Activated T-cell treated with anti-CD3 and anti-CD28 coated beads for 24 hours (primary cell): ENCODE data around the gene BASP1.
"Not testable (repeated sequence)": the region's sequence is repeated elsewhere in the genome, so short reads cannot be mapped to it uniquely, and the experiment has no call there.

Experiments
- DNase-seq: peaks from one replicate; pipeline ENCODE4 v3.0.0-alpha.2; 2020; ENCODE audit warnings: low read depth

Gene BASP1

DNA sequence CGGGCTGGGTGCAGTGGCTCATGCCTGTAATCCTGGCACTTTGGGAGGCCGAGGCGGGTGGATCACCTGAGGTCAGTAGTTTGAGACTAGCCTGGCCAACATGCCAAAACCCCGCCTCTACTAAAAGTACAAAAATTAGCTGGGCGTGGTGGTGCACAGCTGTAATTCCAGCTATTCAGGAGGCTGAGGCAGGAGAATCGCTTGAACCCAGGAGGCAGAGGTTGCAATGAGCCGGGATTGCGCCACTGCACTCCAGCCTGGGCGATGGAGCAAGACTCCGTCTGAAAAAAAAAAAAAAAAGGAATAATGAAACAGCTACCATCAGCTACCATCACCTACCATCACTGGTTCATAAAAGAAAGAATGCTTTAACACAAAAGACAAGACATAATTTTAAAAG, 25.9 kb upstream of the BASP1 start:
- not testable (repeated sequence) for DNase-seq

DNA sequence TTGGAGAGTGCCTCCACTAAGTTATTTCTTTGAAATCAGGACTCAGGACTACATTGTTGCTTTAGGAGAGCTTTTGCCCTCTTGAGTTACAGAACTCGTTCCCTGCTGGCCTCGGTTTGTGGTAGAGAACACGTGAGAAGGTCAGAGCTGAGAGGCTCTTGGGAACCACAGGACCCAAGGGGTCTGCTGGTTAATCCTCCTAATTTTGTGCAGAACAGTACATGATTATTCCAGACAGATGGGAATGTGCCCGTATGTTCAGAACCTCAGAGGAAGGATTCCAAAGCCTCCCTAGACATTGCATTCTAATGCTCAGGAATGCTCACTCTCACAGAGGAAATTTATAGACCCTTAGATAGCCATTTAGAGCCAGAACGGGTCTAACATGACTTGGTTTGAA, 25.2 kb upstream of the BASP1 start:
- DNase-seq: no peak

GRCh38 chr5:17196024-17196423, 21.4 kb upstream of the BASP1 start:
- DNase-seq: no peak

DNA sequence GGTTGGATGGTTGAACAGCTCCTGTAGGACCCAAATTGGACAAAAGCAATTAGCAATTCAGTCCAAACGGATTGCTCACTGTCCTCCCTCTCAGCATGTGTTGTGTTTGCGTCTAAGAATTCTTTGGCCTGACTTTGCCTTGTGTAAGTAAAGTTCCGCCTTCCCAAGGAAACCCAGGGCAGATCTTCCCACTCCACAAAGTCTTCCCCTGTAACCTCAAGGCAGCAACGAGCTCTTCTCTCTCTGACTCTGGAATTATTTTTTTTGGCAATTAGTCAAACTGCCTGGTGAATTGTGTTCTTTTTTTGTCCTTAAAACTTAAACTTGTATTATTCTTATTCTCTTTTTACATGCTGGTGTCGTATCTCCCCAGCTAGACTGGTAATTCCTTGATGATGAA, 20.7 kb upstream of the BASP1 start:
- no peak for DNase-seq

DNA sequence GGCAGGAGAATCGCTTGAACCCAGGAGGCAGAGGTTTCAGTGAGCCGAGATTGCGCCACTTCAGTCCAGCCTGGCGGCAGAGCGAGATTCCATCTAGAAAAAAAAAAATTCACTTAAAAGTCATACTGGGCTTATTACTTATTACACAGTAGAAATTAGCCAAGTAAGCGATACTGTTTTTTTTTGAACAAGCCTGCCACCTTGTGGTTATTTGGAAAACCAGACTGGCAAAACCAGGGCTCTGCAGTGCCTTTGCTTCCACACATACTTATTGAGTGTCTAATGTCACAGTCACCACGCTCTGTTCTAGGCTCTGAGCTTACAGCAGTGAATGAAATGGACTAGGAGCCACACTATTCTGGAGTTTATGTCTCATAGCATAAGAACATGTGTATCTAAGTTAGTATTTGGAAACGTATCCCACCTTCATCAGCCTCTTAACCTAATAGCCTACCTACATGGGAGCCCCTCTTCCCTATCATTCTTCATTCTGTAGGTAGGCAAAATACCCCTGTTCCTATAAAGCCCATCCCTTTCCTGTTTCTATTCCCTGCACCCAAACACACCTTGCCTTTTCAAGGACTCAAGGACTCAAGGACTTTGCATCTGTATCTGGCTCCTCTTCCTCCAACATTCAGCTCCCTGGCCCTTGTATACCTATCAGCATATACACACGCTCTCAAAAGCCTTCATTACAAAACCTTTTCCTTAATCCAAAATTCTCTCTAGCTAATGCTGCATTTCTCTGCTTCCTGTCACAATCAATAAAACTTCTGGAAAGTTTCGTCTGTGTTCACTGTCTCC, 13.9 kb upstream of the BASP1 start:
- no peak for DNase-seq

- DNase-seq: no peak
Measured at GRCh38 chr5:17204133-17204489, 13.3 kb upstream of the BASP1 start.

DNA sequence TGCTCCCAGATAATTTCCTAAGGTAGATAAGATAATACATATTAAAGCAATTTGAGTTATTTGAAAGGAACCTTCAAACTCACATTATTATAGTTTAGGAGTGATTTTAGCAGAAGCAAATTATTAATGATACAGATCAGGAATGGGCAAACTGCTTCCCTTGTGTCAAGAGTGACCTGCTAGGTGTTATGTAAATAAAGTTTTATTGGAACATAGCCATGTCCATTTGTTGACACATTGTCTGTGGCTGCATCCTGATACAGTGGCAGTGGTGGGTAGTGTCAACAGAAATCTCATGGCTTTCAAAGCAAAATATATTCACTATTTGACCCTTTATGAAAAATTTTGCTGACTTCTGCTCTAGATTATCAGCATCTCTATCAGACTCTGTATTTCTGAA, 11.4 kb upstream of the BASP1 start:
- no peak for DNase-seq

GRCh38 chr5:17212191-17212590, 5.2 kb upstream of the BASP1 start:
- no peak for DNase-seq

DNA sequence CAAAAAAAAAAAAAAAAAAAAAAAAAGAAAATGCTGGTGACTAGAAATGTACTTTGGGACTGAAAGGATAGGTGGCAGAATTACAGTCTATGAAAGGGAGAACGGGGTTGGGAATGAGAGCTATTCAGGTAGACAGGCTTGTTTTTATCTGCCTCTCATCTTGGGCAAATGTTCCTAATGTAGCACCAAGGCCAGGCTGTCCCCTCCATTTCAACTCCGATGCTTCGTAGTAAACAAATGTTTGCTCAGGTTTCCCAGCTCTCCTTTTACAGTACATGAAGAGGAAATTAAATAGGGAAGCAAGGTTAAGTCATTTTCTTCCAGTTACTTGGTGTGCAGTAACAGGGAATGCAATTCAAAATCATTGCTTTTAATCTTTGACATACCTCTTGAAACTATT, 4.4 kb upstream of the BASP1 start:
- no peak for DNase-seq

DNA sequence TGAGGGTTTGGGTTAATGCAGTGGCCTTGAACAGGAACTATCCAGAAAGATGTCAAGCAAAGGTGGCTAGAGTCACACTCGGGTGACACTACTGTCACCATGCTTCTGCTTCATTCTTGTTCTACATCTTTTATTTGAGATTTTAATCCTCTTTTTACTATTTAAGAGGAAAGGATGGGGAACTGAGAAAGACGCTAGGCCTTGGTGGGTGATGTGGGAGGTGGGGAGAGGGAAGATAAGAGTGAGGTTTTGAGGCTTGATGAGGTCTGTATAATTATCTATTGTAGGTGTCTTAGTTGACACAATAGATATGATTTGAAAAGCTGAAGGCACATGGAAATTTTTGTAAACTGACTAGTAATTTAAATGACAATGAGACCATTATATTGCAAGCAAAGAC, 3.5 kb upstream of the BASP1 start:
- no peak for DNase-seq

- no peak for DNase-seq
Measured at GRCh38 chr5:17214893-17215292, 2.5 kb upstream of the BASP1 start.

DNA sequence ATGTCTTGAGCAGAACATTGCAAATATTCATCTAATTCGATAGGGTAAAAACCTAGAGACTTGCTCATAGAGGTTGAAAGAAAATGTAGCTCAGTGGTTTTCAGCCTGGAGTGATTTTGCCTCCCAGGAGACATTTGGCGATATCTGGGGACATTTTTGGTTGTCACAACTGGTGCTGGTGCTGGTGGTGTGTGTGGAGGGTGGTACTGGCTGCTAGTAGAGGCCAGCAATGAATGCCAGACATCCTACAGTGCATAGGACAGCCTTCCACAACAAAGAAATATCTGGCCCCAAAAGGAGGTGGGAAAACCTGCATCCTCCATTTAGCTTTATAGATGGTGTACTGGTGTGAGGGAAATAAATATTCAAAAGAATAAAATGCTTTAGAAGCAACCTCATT, 2.1 kb upstream of the BASP1 start:
- no peak for DNase-seq

- DNase-seq: peak; percentile 35
Measured at GRCh38 chr5:17216176-17216973, 1.1 kb upstream of the BASP1 start.

- no peak for DNase-seq
Measured at GRCh38 chr5:17216974-17217492, 398 bp upstream of the BASP1 start.

DNA sequence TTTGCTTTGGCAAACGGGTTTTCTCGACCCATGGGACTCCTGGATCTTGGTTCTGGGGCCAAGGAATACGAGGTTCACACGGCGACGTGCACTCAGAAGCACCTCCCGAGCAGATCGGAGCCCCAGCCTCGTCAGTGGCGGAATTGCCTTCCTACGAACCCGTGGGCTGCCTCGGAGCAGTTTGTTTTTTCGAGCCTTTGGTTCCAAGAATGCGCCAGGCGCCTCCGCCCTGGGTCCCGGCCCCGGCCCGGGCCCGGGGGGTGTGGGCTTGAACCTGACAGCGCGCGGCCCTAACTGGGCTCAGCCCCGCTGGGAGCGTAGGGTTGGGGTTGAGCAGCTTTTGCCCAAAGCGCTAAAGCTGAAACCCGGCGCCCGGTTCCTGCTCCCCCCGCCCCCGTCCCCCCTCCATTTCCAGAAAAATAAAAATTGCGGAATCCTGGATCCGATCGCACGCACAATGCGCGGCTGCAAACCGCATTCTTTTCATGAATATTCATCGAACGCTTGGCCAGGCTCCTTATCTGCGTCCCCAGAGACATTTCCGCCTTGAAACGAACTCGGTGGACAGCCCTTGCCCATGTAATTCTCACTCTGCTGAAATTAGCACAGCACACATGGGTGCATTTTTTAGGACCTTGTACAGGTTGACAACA, 1.0 kb downstream of the BASP1 start:
- DNase-seq: no peak

DNA sequence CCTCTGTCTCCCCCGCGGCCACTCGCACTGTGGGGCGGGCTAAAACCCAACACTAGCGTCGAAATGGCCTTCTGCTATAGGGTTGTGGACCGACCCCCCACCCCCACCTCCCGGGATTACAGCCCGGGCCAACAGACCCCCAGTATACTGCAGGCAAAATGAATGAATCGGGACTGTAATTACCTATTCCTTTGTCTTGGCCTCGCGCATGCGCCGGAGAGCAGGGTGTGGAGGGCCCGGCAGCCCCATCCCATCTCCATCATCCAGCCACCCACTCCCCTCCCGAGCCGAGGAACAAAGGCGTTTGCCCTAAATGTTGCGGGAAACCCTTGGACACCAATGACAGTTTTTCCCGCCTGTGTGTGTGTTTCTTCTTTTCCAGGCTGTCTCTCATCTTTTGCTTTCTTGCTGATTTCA, 1.6 kb downstream of the BASP1 start:
- DNase-seq: no peak

DNA sequence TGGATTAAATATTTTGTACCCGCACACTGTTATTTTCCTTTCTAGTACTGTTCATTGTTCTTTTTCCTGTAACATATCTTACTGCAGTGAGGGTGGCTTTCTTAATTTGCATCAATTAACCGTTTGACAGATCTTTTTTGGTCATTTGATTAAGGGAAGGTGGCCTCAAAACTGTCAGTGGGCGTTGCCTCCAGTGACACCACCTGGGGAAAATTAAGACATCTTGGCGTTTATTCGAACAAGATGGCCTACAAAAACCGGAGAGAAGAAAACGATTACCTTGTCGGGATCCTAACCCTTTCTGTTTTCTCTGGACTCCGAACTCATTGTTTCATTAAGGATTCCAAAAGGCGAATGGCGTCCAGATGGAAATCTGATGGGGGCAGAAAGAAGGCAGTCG, 2.0 kb downstream of the BASP1 start:
- no peak for DNase-seq

GRCh38 chr5:17219992-17220391, 2.6 kb downstream of the BASP1 start:
- DNase-seq: no peak

DNA sequence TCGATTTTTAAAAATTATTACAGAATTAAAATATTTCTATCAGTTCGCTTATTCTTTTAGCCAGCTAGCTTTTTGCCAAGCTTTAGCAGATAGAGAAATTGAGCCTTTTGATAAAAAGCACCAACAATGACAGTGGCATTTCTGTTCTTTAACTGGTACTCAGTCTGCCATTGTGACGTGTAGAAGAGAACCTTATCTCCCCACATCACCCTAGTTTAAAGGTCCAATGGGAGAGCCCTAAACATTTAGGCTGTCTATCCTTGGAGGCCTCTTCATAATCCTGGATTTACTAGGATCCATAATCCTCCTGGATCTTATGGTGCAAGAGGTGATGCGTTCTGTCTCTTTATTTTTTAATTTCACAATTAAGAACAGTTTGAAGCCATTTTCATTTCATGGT, 3.0 kb downstream of the BASP1 start:
- DNase-seq: no peak

GRCh38 chr5:17221843-17222636, 4.6 kb downstream of the BASP1 start:
- DNase-seq: no peak

DNA sequence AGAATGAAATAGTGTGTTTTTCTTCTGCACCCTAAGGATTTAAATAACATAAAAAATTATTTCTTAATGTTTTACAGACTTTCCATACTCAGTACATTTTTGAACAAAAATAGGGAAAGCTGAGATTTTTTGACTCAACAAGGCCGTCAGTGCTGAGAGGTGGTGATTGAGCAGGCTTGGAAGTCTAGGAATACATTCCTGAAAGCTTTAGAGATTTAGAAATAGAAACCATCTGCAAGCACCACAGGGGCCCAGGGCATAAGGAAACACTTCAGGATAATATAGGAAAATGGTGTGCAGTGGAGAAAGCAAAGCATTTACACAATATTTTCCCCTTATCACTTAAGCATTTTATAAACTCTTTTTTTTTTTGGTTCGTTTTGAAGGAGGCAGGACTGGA, 5.2 kb downstream of the BASP1 start:
- no peak for DNase-seq
